Amniotic epithelial cell (primary cell): ENCODE results near the gene BTD.

Source experiments
- DNase-seq: peaks from one replicate; pipeline ENCODE4 v3.0.0-alpha.2; 2010; ENCODE audit warnings: low read depth

Gene BTD

GRCh38 chr3:15636028-15636709, 34.6 kb downstream of the BTD start:
- peak; percentile 94 for DNase-seq

DNA sequence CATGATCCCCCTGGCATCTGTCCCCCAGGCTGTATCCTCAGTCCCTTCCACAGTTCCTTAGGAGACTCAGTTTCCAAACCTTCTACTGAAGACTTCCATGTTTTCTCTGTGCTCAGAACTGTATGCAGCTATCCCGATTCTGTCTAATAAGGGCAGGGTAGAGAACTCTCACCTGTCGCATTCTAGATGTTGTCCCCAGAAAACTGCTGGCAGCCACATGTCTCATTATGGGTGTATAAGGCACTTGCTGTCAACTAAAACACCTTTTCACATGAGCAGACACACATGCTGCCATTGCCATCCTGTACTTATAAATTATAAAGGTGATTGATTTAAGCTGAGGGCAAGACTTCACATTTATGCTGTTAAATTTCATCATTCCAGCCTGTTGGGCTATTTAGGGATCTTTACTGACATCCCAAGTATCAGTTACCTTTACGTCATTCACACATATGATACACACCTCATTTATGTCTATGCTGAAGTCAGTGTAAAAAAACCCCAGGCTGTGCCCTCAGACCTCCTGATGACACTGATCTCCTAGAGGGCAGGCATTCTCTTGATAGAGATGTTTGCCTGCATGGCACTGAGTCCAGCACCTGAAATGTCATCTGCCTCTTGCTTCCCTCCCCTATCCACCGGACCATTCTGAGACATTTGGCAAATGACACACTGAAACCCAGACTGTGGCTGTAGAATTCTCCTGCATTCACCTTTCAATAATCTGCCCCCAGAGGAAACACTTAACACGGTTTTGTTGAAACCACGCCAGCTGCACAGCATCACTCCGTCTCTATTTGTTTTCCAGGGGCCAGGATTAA, 35.8 kb downstream of the BTD start:
- DNase-seq, result no peak

DNA sequence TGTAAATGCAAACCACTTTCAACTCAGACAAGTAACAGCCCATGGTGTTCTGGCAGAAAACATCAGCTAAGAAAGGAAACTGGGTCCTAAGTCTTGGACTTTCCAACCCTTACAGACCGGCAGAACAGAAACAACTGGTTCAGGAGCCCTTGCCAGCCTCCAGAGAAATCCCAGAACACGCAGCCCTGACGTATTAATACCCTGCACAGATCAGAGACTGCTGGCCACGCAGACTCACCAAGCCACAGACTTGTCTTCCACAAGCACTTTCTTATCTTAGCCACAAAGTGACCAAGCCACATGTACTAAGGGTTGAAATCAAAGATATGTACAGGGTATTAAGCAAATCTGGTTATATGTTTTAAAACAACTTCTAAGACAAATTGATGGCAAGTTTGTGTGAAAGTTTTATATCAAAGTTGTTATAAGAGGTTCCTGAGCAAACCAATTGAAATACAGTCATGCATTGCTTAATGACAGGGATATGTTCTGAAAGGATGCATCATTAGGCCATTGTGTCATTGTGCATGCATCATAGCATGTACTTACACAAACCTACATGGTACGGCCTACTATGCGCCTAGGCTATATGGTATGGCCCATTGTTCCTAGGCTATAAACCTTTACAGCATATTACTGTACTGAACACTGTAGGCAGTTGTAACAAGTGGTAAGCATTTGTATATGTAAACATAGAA, 36.8 kb downstream of the BTD start:
- peak; percentile 91 for DNase-seq

GRCh38 chr3:15638891-15639262, 37.3 kb downstream of the BTD start:
- DNase-seq, result no peak

DNA sequence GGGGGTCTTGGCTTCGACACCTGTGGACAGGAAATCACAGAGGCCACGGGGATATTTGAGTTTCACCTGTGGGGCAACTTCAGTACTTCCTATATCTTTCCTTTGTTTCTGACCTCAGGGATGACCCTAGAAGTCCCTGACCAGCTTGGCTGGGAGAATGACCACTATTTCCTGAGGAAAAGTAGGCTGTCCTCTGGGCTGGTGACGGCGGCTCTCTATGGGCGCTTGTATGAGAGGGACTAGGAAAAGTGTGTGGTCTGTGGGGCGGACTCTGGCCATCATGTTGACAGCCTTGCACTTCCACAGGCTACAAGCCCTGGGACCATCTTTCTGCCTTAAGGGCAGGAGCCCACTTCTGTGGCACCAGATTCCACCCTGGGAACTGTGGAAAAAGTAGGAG, 43.7 kb downstream of the BTD start:
- no peak for DNase-seq

DNA sequence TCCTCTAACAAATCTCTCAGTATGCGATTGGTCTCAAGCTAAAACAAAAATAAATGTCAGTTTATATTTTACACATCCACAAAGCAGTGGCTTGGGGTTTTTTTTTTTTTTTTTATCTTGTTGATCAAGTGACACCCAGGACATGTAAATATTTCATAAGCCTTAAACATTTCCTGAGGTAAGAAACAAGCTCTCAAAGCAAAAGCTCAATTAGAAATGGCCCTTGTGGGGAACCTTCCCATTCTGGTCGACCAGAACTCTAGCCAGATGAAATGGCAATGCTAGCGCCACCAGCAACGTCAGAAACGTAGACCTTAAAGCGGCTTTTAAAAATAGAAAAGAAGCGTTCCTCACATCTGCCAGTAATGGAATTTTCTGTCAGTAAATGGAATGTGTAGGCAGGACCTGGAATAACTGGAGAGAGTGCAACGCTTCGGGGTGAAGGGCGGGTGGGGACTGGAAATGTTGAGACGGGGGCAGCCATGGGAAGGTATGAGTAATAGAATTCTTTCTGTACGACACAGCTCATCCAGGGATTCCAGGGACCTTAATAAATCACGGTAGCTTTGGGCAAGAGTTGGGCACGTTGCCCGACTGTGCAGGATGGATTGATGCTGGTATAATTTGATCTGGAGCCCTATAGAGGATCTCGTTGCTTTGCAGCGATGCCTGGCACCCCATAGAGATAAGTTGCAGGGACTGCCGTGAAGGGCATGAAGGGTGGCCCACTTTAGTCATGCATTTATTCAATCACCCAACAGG, 44.4 kb downstream of the BTD start:
- DNase-seq, result peak; percentile 93

- DNase-seq, result peak; percentile 99
Measured at GRCh38 chr3:15646851-15647511, 45.4 kb downstream of the BTD start.

DNA sequence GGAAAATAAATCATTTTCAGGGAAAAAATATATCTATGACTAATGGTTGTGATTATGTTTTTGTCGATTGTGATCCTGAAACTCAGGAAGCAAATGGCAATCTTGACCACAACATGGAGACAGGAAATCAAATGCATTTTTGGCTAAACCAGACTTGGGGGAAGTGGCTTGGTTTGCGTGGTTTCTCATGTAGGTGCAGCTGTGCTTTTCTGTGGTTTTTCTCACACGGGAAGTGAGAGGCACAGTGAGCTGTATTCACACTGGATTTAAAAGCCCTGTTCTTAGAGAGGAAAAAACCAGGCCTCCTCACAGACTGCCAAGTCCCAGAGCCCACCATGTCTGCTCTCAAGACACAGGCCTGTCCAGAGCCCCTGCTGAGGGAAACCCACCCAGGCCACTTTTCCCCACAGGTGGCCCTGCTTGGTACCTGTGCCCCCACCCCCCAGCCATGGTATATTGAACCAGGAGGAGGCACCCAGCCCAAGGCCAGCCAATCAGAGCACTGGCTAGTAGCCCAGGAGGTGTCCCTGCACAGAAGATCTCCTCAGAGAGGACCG, 46.1 kb downstream of the BTD start:
- peak; percentile 92 for DNase-seq

GRCh38 chr3:15649341-15649740, 47.8 kb downstream of the BTD start:
- DNase-seq, result no peak

GRCh38 chr3:15649858-15650257, 48.3 kb downstream of the BTD start:
- no peak for DNase-seq

DNA sequence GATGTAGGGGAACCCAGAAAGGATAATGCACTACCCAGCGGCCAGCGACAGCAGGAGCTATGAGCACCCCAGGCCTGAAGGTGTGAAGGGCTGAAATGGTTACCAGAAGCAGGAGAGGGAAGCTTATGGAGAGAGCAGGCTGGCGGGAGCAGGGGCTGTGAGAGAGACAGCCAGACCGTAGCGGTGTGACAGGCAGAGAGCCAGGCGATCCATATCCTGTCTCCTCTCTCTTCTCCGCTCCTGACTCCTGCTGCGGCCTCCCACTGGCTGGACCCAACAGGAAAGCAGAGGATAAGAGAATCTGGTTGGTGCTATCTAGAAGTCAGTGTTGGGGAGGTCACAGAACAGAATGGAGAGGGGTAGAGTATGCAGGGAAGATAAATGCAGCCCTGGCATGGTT, 49.9 kb downstream of the BTD start:
- DNase-seq, result no peak

- DNase-seq, result no peak
Measured at GRCh38 chr3:15653321-15653720, 51.8 kb downstream of the BTD start.

GRCh38 chr3:15654127-15654526, 52.6 kb downstream of the BTD start:
- DNase-seq, result no peak

DNA sequence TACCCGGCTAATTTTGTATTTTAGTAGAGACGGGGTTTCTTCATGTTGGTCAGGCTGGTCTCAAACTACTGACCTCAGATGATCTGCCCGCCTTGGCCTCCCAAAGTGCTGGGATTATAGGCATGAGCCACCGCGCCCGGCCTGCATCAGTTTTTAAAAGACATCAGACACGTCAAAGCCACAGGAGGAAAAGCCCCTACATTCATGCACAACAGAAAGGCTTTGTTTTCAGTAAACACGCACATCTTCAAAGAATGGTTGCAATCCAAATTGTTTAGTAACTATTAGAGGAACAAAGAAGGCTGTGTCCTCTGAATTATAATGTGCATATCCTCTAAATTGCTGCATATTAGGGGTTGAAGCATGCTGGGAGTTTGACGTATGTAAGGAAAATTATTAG, 53.3 kb downstream of the BTD start:
- no peak for DNase-seq

- DNase-seq, result no peak
Measured at GRCh38 chr3:15656342-15656741, 54.8 kb downstream of the BTD start.

GRCh38 chr3:15657016-15657415, 55.5 kb downstream of the BTD start:
- DNase-seq, result no peak

- DNase-seq, result no peak
Measured at GRCh38 chr3:15659254-15659975, 57.9 kb downstream of the BTD start.

DNA sequence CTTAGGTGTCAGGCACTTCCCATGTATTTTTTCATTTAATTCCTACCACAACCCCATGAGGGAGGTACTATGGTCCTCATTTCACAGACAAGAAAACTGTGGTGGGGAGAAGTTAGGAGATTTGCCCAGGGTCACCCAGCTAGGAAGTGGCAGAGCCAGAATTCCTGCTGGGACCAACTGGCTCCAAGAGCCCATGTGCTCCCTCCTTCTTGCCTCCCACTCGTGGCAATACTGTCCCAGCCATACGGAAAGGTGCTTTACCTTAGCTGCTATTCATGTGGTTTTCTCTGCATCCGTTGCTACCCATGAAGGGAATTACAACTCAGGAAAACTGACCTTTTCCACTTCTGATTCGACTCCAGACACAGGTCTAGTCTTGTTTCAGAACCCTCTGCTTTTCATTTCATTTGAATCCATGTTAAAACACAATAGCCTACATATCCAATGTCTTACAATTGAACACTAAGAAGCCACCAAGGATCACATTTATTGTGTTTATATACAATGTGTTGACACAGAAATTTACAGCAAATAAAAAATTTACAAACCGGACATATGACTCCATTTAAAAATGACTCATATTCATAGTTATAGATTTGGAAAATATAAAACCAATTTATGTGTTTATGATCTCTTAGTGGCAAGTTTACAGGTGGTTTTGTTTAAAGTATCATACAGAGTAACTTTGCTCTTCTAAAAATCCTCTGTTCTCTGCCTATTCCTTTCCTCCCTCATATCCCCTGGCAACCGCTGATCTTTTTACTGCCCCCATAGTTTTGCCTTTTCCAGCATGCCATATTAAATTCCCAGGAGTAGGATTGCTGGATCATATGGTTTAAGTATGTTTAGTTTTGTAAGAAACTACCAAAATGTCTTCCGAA, 58.8 kb downstream of the BTD start:
- DNase-seq, result no peak

- no peak for DNase-seq
Measured at GRCh38 chr3:15664144-15664543, 62.6 kb downstream of the BTD start.
